Lower leg skin (tissue), 4 donors: Measurements from ENCODE around the gene F10. TPM values are rescaled to one million over a fixed set of nuclear protein-coding genes. Genes with fewer than 3 reads are reported as not detected.
A peak's percentile ranks its signal among the peaks of the same experiment; 100 is the strongest.

Experiments used
- DNase-seq, 2 donors: peaks; one replicate each; pipeline ENCODE4 v3.0.0-alpha.2; 2019; ENCODE audit warnings: low spot score in 2 of 2
- H3K4me3 ChIP-seq: fragments of 200-600 bp; sonication (generic); 2 replicates; pipeline ENCODE4 v1.5.1; 2017; ENCODE audit warnings: mild to moderate bottlenecking, low read depth; ENCODE audit not compliant: poor library complexity, severe bottlenecking
- POLR2A ChIP-seq, 2 donors: fragments of 450-650 bp; IDR thresholded peaks; one replicate each; pipeline ENCODE4 v1.6.1; 2016 to 2017; ENCODE audit warnings: antibody characterized with exemption in 2 of 2, mild to moderate bottlenecking in 1 of 2, moderate library complexity in 1 of 2
- WGBS, 2 donors: methylation state at CpG; one replicate each; pipeline ENCODE4 v1.1.5; 2018; 5-methylcytosine and 5-hydroxymethylcytosine counted together
- intact Hi-C: fragments of 100-400 bp; cut with DNase I; formaldehyde crosslinking; loops from one replicate; pipeline ENCODE4 v1.15.0; 2023; ENCODE audit warnings: low total_unique reads
- total RNA-seq, 4 donors: library from RNA; depleted of rRNA; stranded (reverse); fragments of >200 nt; gene quantifications; one replicate each; pipeline ENCODE4 v1.1.0, GENCODE V29; 2016
- TF ChIP-seq, protein P1 (sequence below), 3 donors: fragments of 450-650 bp; IDR thresholded peaks; one replicate each; pipeline ENCODE4 v1.5.1; 2016; ENCODE audit warnings: antibody characterized with exemption in 3 of 3, mild to moderate bottlenecking in 3 of 3, moderate library complexity in 2 of 3

The F10 gene
- total RNA-seq, 4 donors from 2014 or later: 6.5 to 31.0 (median 9.3) TPM

DNA sequence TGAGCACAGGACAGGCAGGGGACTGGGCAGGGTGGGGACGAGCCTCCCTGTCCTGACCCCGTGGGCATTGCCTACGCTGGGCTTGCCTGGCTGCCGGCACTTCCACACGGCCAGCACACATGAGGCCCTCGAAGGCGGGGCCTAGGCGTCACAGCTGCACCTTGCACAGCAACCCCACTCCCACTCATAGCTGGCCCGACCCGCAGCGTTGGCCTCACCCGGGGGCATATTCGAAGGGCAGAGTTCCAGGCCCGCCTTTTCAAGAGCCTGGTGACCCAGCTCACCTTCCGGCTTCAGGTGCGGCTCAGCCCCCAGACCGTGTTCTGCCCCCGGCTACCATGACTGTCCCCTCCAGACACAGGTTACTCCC lies 19.0 kb downstream of the F10 start:
- no peak for TF ChIP-seq POLR2A (IDR thresholded peaks at IDR 0.05)
- TF ChIP-seq, protein P1, sequence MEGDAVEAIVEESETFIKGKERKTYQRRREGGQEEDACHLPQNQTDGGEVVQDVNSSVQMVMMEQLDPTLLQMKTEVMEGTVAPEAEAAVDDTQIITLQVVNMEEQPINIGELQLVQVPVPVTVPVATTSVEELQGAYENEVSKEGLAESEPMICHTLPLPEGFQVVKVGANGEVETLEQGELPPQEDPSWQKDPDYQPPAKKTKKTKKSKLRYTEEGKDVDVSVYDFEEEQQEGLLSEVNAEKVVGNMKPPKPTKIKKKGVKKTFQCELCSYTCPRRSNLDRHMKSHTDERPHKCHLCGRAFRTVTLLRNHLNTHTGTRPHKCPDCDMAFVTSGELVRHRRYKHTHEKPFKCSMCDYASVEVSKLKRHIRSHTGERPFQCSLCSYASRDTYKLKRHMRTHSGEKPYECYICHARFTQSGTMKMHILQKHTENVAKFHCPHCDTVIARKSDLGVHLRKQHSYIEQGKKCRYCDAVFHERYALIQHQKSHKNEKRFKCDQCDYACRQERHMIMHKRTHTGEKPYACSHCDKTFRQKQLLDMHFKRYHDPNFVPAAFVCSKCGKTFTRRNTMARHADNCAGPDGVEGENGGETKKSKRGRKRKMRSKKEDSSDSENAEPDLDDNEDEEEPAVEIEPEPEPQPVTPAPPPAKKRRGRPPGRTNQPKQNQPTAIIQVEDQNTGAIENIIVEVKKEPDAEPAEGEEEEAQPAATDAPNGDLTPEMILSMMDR (IDR thresholded peaks at IDR 0.05): no peak
- no peak overlapping the region for H3K4me3 ChIP-seq
- intact Hi-C loops: no loop called here
- peak in 1 of 2 donors; percentile 80 for DNase-seq
- WGBS, 2 donors: 92% methylated on average over 18 of the region's 18 CpGs

DNA sequence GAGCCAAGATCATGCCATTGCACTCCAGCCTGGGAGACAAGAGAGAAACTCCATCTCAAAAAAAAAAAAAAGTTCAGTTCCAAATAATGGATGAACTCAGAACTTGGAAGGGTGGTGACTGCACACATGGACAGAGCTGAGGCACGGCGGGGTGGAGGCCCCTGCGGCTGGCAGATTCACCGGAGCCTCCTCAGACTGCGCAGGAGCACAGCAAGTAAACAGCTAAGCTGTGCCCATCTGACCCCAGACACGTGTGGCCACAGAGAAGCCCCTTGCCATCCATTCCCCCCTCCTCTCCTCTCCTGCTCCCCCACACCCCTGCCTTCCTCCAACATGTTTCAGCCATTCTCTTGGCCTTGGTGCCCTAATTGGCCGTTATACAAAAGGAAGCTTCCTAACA lies 20.3 kb downstream of the F10 start:
- no peak overlapping the region for H3K4me3 ChIP-seq
- intact Hi-C loops: no loop called here
- WGBS, 2 donors: 59 to 78% methylated on average over 7 of the region's 7 CpGs
- TF ChIP-seq, protein P1 (IDR thresholded peaks at IDR 0.05): no peak
- TF ChIP-seq POLR2A (IDR thresholded peaks at IDR 0.05): no peak
- peak in 1 of 2 donors; percentile 65 for DNase-seq

DNA sequence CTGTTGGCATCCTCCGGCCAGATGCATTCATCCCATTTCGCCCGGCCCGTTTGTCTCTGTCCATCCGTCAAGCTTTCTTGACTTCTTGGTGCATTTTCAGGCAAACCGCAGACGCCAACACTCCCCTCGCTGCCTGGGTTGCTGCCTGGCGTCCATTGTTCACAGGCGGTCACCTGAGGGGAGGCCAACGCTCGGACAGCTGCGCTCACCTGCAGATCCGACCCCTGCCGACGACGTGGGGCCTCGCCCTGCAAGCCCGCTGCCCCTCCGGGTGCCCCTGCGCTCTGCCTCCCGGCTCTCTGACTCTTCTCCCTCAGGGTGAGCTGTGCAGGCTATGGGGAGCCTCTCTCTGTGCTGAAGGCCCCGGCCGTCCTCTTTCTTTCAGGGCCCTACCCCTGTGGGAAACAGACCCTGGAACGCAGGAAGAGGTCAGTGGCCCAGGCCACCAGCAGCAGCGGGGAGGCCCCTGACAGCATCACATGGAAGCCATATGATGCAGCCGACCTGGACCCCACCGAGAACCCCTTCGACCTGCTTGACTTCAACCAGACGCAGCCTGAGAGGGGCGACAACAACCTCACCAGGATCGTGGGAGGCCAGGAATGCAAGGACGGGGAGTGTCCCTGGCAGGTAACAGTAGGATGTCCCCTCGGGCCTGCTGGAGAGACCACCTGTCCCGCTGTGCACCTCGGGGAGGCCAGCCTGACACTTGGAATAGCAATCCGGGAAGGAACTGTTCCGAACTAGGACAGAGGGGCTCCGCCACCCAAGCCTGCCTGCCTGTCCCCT lies 21.1 kb downstream of the F10 start:
- peak in 1 of 2 donors; percentile 79 for DNase-seq
- no peak overlapping the region for H3K4me3 ChIP-seq
- intact Hi-C loops: no loop called here
- no peak for TF ChIP-seq POLR2A (IDR thresholded peaks at IDR 0.05)
- TF ChIP-seq, protein P1 (IDR thresholded peaks at IDR 0.05): no peak
- WGBS, 2 donors: 85% methylated on average over 36 of the region's 39 CpGs

DNA sequence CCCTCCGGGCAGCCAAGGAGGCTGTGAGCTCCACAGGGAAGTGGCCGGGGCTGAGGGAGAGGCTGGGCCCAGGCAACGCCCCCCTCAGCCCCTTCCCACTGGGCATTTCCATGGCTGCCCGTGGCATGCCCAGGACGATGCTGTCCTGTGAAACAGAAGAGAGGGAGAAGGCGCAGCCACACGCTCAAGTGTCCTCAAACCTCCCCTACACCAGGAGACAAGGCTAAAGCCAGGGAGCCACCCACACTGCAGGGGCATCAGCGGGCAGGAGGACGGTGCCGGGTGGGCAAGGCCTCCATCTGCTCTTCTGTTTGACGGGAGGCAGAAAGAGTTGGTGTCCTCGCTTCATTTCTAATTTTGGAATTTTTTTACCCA lies 21.6 kb downstream of the F10 start:
- no peak for DNase-seq
- intact Hi-C loops: no loop called here
- 93 to 94% methylated on average over 7 to 10 of the region's 12 CpGs for WGBS, 2 donors
- no peak overlapping the region for H3K4me3 ChIP-seq
- TF ChIP-seq, protein P1 (IDR thresholded peaks at IDR 0.05): no peak
- TF ChIP-seq POLR2A (IDR thresholded peaks at IDR 0.05): no peak

DNA sequence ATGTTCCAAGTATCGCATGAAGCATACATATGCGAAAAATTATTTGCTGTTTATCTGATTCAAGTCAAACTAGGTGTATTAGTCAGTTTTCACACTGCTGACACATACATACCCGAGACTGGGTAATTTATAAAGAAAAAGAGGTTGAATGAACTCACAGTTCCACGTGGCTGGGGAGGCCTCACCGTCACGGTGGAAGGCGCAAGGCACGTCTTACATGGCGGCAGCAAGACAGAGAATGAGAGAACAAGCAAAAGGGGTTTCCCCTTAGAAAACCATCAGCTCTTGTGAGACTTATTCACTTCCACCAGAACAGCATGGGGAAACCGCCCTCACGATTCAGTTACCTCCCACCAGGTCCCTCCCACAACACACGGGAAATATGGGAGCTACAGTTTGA lies 22.9 kb downstream of the F10 start:
- intact Hi-C loops: no loop called here
- DNase-seq: no peak
- no peak overlapping the region for H3K4me3 ChIP-seq
- TF ChIP-seq, protein P1 (IDR thresholded peaks at IDR 0.05): no peak
- TF ChIP-seq POLR2A (IDR thresholded peaks at IDR 0.05): no peak
- 87 to 89% methylated on average over 12 of the region's 12 CpGs for WGBS, 2 donors
